ENCODE measurements around the gene LOXL3. TPM values are rescaled to one million over a fixed set of nuclear protein-coding genes. Genes with fewer than 3 reads are reported as not detected.

The LOXL3 gene
- total RNA-seq, 4 donors from 2014 or later = 0.48 to 4.3 (median 3.2) TPM; not detected in 1

- Histone ChIP-seq H3K4me3 (peak overlapping the region; percentile 30 to 73 (median 61)), H3K4me1 (peaks cover 52 to 81% (median 52%) of the 10 kb centered on the region in 3 donors), H3K36me3 (peaks cover 0 to 23% (median 9%) of the 10 kb centered on the region in 3 donors), H3K27ac (peak overlapping the region; percentile 9 to 81 (median 76)), H3K27me3 (peaks cover 7 to 66% (median 20%) of the 10 kb centered on the region in 4 donors), H3K9me3 (no peaks in the 10 kb centered on the region)
- WGBS, 2 donors = 22 to 45% methylated on average over 6 to 31 of the region's 32 CpGs
- no peak for TF ChIP-seq CTCF (IDR thresholded peaks at IDR 0.05)
- TF ChIP-seq POLR2A (IDR thresholded peaks at IDR 0.05) = no peak
- intact Hi-C loops (cut with DNase I) = no loop called here
- no peak for DNase-seq
Measured at GRCh38 chr2:74502147-74502719, 51.5 kb downstream of the LOXL3 start.

GRCh38 chr2:74501335-74502071 lies 52.2 kb downstream of the LOXL3 start:
- DNase-seq = no peak
- TF ChIP-seq CTCF (IDR thresholded peaks at IDR 0.05) = no peak
- no peak for TF ChIP-seq POLR2A (IDR thresholded peaks at IDR 0.05)
- WGBS, 2 donors = 69 to 87% methylated on average over 15 to 18 of the region's 18 CpGs
- Histone ChIP-seq H3K4me1 (peaks cover 47 to 77% (median 48%) of the 10 kb centered on the region in 3 donors), H3K27me3 (peaks cover 7 to 74% (median 20%) of the 10 kb centered on the region in 4 donors), H3K4me3 (peak overlapping the region in 1 of 4 donors; percentile 73), H3K36me3 (peaks cover 0 to 23% (median 9%) of the 10 kb centered on the region in 3 donors), H3K27ac (no peak overlapping the region), H3K9me3 (no peaks in the 10 kb centered on the region)
- intact Hi-C loops (cut with DNase I) = no loop called here

GRCh38 chr2:74500578-74500946 lies 53.2 kb downstream of the LOXL3 start:
- intact Hi-C loops (cut with DNase I) = no loop called here

GRCh38 chr2:74499940-74500577 lies 53.7 kb downstream of the LOXL3 start:
- DNase-seq = no peak
- Histone ChIP-seq H3K4me1 (peaks cover 32 to 62% (median 37%) of the 10 kb centered on the region in 3 donors), H3K27ac (no peak overlapping the region), H3K9me3 (no peaks in the 10 kb centered on the region), H3K27me3 (peaks cover 7 to 75% (median 20%) of the 10 kb centered on the region in 4 donors), H3K36me3 (peaks cover 0 to 9% (median 0%) of the 10 kb centered on the region in 3 donors), H3K4me3 (no peak overlapping the region)
- TF ChIP-seq CTCF (IDR thresholded peaks at IDR 0.05) = no peak
- TF ChIP-seq POLR2A (IDR thresholded peaks at IDR 0.05) = no peak
- WGBS, 2 donors = 43 to 59% methylated on average over 7 to 9 of the region's 15 CpGs
- intact Hi-C loops (cut with DNase I) = no loop called here

More at GRCh38 chr2:74500578-74500946, 53.2 kb downstream of the LOXL3 start:
- DNase-seq = no peak
- Histone ChIP-seq H3K9me3 (no peaks in the 10 kb centered on the region), H3K4me3 (no peak overlapping the region), H3K4me1 (peaks cover 37 to 67% (median 38%) of the 10 kb centered on the region in 3 donors), H3K27me3 (peaks cover 7 to 75% (median 20%) of the 10 kb centered on the region in 4 donors), H3K27ac (no peak overlapping the region), H3K36me3 (peaks cover 0 to 14% (median 2%) of the 10 kb centered on the region in 3 donors)
- TF ChIP-seq POLR2A (IDR thresholded peaks at IDR 0.05) = no peak
- TF ChIP-seq CTCF (IDR thresholded peaks at IDR 0.05) = no peak
